ACC112 (cell line): ENCODE results near the gene QRFP.

ENCODE experiments used
- H2AFZ ChIP-seq: fragments of 200-600 bp; sonication (generic); one replicate; pipeline ENCODE4 v1.6.0; 2017; ENCODE audit warnings: antibody characterized with exemption, low read length; ENCODE audit not compliant: unreplicated experiment
- H3K27ac ChIP-seq: fragments of 200-600 bp; sonication (generic); 2 replicates; pipeline ENCODE4 v1.5.1; 2014; ENCODE audit warnings: low read depth, mild to moderate bottlenecking, antibody characterized with exemption, low read length, moderate library complexity
- H3K27me3 ChIP-seq: fragments of 200-600 bp; sonication (generic); 2 replicates; pipeline ENCODE4 v1.6.1; 2014; ENCODE audit warnings: mild to moderate bottlenecking, antibody characterized with exemption, low read length, moderate library complexity, mixed read lengths; ENCODE audit not compliant: insufficient read depth
- H3K36me3 ChIP-seq: fragments of 200-600 bp; sonication (generic); 2 replicates; pipeline ENCODE4 v1.6.1; 2016; ENCODE audit warnings: mild to moderate bottlenecking, antibody characterized with exemption, low read length, moderate library complexity, mixed read lengths; ENCODE audit not compliant: insufficient read depth
- H3K4me1 ChIP-seq: fragments of 200-600 bp; sonication (generic); one replicate; pipeline ENCODE4 v1.6.1; 2016; ENCODE audit warnings: low read length, mixed read lengths; ENCODE audit not compliant: insufficient read depth, unreplicated experiment, control insufficient read depth
- H3K4me3 ChIP-seq: fragments of 200-600 bp; sonication (generic); 2 replicates; pipeline ENCODE4 v1.5.1; 2014; ENCODE audit warnings: mild to moderate bottlenecking, low read depth, low read length
- H3K79me2 ChIP-seq: fragments of 200-600 bp; sonication (generic); one replicate; pipeline ENCODE4 v1.6.0; 2016; ENCODE audit warnings: low read length; ENCODE audit not compliant: control insufficient read depth, unreplicated experiment, insufficient read depth

QRFP gene

GRCh38 chr9:130908878-130909355 is 12.3 kb upstream of the QRFP start:
- H3K36me3 ChIP-seq = no peaks in the 10 kb centered on the region
- H3K4me1 ChIP-seq = peaks cover 6% of the 10 kb centered on the region
- H2AFZ ChIP-seq = no peak overlapping the region
- no peak overlapping the region for H3K4me3 ChIP-seq
- no peak overlapping the region for H3K27ac ChIP-seq
- no peaks in the 10 kb centered on the region for H3K79me2 ChIP-seq
- H3K27me3 ChIP-seq = no peaks in the 10 kb centered on the region

DNA sequence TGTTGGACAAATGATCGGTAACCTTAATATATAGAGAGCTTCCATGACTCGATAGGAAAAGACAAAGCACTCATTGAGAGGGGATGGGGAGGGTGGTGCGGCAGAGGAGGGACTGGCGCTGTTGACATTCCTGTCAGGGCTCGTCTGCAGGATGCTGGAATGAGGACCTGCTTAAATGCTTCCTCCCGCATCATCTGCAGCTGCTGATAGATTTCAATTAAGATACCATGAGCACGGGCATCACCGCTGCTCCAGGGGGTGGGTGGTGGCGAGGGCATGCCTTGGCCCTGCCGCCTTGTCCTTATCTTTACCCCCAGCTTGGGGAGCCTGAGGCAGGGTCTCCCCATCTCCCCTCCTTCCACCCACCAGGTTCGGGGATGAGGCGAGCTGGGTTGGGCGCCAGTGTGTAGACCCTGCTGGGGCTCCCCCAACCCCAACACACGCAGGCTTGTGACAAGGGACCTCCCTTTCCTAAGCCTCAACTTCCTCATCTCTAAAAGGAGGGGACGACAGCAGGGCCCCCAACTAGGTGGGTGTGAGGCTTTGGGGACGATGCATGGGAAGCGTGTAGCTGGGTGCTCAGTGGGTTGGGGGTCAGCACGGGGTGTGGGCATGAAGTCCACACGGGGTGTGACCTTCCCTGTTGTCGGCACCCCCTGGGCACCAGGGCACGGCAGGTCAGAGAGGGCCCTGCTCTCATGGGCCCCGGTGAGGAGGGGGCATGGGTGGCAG is 11.7 kb upstream of the QRFP start:
- no peak overlapping the region for H2AFZ ChIP-seq
- H3K36me3 ChIP-seq = no peaks in the 10 kb centered on the region
- H3K27me3 ChIP-seq = no peaks in the 10 kb centered on the region
- peaks cover 6% of the 10 kb centered on the region for H3K4me1 ChIP-seq
- H3K27ac ChIP-seq = no peak overlapping the region
- H3K79me2 ChIP-seq = no peaks in the 10 kb centered on the region
- no peak overlapping the region for H3K4me3 ChIP-seq

- Histone ChIP-seq H2AFZ (no peak overlapping the region), H3K27me3 (no peaks in the 10 kb centered on the region), H3K4me1 (no peaks in the 10 kb centered on the region), H3K79me2 (no peaks in the 10 kb centered on the region), H3K36me3 (no peaks in the 10 kb centered on the region), H3K27ac (no peak overlapping the region), H3K4me3 (no peak overlapping the region)
These were observed 10.3 kb upstream of the QRFP start for GRCh38 chr9:130906735-130907416.

GRCh38 chr9:130905902-130906734 is 9.5 kb upstream of the QRFP start:
- Histone ChIP-seq H3K27ac (no peak overlapping the region), H3K4me1 (no peaks in the 10 kb centered on the region), H3K79me2 (no peaks in the 10 kb centered on the region), H3K27me3 (no peaks in the 10 kb centered on the region), H3K36me3 (no peaks in the 10 kb centered on the region), H2AFZ (no peak overlapping the region), H3K4me3 (no peak overlapping the region)

DNA sequence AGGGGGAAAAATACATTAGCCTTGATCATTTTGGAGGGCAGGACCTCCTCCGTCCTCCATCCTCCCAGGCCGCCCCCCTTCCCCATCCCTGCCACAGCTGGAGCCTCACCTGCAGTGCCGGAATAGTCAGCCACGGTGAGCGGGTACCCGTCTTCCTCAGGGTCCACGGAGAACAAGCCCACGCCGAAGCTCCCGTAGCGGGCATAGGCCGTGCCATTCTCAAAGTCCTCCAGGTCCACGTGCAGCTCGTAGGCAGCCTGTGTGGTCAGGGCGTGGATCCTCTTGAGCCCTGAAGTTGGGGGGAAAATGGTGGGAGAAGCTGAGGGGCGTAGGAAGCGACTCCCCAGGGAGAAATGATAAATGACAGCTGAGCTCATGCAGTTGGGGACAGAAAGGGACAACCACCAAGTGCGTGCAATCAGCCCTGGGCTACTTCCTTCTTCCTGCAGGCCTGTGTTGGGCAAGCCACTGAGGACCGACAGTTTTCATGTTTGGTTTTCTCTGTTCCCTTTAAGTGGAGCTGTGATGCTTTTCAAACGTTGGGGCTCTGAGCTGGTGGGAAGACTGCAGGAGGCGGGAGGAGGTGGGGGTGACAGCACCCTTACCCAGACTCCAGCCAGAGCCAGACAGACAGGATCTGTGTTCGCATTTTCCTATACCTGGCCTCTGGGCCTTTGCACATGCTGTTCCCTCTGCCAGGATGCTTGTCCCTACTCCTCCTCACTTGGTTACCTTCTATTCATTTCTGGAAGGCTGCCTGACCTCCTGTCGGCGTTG is 8.7 kb upstream of the QRFP start:
- no peak overlapping the region for H2AFZ ChIP-seq
- H3K79me2 ChIP-seq = no peaks in the 10 kb centered on the region
- H3K4me3 ChIP-seq = no peak overlapping the region
- H3K4me1 ChIP-seq = no peaks in the 10 kb centered on the region
- H3K36me3 ChIP-seq = no peaks in the 10 kb centered on the region
- H3K27me3 ChIP-seq = no peaks in the 10 kb centered on the region
- no peak overlapping the region for H3K27ac ChIP-seq

DNA sequence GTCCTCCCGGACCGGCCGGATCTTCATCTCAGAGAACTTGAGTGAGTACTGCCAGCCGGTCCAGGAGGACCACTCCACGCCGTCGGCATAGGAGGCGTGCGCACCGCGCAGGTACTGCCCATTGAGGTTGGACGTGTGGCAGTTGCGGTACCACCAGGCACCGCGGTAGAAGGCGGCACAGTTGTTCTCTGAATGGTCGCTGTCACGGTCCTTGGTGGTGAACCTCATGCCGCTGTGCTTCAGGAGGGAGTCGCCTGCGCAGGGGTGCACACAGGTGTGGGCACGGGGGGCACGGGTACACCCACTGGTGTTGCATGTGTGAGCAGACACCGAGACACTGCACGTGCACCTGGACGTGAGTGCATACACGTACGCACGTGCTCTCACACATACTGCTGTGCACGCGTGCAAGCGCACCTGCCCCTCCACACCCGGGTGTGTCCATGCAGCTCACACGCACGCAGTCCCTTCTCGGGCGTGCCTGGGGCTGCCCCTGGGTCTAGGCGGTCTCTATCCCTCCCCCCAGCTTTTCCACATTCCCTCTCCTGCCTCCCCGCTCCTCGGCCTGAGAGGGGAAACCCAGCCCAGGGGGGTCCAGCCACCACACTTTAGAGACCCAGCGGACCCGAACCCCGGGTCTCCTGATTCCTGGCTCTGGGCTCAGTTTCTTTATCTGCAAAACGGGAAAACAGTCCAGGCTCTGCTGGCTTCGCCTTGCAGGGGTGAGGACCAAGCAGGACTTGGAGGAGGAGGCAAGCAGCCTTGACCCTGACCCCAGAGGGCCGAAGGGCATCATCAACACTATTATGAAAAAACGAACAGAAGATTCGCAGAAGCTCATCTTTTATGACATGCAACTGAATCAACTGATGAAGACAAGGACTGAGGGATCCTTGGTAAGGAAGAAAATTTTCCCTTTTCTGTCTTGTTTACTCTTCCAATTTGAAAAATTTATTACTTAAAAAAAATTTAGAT is 7.7 kb upstream of the QRFP start:
- H3K27me3 ChIP-seq = peaks cover 4% of the 10 kb centered on the region; the same call in 1 of the 2 replicates
- H3K36me3 ChIP-seq = no peaks in the 10 kb centered on the region
- H2AFZ ChIP-seq = no peak overlapping the region
- H3K27ac ChIP-seq = no peak overlapping the region
- no peaks in the 10 kb centered on the region for H3K79me2 ChIP-seq
- H3K4me1 ChIP-seq = no peaks in the 10 kb centered on the region
- no peak overlapping the region for H3K4me3 ChIP-seq

DNA sequence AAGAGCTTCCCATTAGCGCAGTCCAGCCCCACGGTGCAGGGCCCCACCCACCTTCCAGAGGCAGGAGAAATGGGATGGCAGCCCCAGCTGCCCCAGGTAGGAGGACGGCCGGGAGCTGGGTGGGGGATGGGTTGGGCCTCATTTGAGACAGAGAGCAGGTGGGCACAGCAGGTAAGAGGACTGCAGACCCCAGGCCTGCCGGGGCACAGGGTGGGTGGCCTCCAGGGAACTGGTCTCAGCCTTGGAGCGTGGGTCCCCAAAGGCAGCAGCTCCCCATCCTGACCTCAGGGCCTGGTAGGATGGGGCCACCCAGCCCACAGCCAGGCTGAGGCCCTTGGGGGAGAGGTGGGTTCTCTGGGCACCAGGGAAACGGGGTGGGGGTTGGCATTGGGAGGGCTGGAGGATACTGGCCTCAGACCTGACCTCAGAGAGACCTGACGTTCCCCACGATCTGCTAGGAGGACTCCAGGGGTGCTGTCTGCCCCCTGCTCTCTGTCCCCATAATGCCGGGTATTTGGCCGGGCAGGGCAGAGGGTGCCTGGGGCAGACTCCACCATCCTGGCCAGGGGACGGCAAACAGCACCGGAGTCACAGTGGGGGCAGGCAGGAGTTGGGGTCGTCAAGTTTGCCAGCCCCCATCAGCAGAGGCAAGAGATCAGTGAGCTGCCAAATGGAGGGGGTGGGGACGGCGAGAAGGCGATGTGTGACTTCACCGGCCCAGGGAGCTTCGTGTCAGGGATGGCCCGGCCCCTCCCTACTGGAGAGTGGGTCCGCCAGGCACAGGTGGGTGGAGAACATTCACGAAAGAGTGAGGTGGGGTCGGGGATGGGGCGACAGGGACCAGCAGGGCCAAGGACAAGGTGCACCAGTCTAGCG is 6.8 kb upstream of the QRFP start:
- H3K36me3 ChIP-seq = no peaks in the 10 kb centered on the region
- no peak overlapping the region for H3K4me3 ChIP-seq
- H2AFZ ChIP-seq = no peak overlapping the region
- no peaks in the 10 kb centered on the region for H3K4me1 ChIP-seq
- H3K27me3 ChIP-seq = peaks cover 7% of the 10 kb centered on the region; the same call in 1 of the 2 replicates
- no peaks in the 10 kb centered on the region for H3K79me2 ChIP-seq
- no peak overlapping the region for H3K27ac ChIP-seq

- H3K79me2 ChIP-seq = no peaks in the 10 kb centered on the region
- no peak overlapping the region for H3K27ac ChIP-seq
- H3K4me1 ChIP-seq = no peaks in the 10 kb centered on the region
- H3K27me3 ChIP-seq = peaks cover 7% of the 10 kb centered on the region; the same call in 1 of the 2 replicates
- no peak overlapping the region for H3K4me3 ChIP-seq
- no peak overlapping the region for H2AFZ ChIP-seq
- H3K36me3 ChIP-seq = no peaks in the 10 kb centered on the region
These were observed 5.9 kb upstream of the QRFP start for GRCh38 chr9:130902204-130903185.
